ENCODE measurements around the gene KHDRBS1. TPM values are rescaled to one million over a fixed set of nuclear protein-coding genes. Genes with fewer than 3 reads are reported as not detected.
"Not testable (repeated sequence)": the region's sequence is repeated elsewhere in the genome, so short reads cannot be mapped to it uniquely, and the experiment has no call there.

KHDRBS1 gene
- total and polyA plus RNA-seq, 9 of the 15 experiments (the other 6 are each of a cell fraction or from before 2014, with no cell fraction given), result 48.4 to 257 (median 114) TPM

DNA sequence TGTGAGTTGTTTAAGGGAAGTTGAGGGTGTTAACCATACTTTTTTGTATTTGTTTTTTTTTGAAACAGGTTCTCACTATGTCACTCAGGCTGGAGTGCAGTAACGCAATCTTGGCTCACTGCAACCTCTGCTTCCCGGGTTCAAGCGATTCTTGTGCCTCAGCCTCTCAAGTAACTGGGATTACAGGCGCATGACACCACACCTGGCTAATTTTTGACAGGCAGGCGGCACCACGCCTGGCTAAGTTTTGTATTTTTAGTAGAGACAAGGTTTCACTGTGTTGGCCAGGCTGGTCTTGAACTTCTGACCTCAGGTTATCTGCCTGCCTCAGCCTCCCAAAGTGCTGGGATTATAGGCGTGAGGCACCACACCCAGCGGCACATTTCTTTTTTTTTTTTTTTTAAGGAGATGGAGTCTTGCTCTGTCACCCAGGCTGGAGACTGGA, 7.9 kb downstream of the KHDRBS1 start:
- Histone ChIP-seq H3K27ac (ENCODE audit: extremely low read depth, low read depth, low read length) (peak overlapping the region; percentile 79), H4K20me1 (replicated peaks; ENCODE audit: control insufficient read depth, insufficient read depth, low read length) (peaks cover 12% of the 10 kb centered on the region), H3K4me2 (ENCODE audit: insufficient read depth, low read length) (peak overlapping the region; percentile 47; the same call in 1 of the 2 replicates), H3K36me3 (ENCODE audit: control insufficient read depth, insufficient read depth, low read length) (peaks cover 67% of the 10 kb centered on the region), H3K4me1 (replicated peaks in 1 of 2; ENCODE audit: control insufficient read depth in 2 of 2, insufficient read depth in 2 of 2, low read length in 2 of 2) (peaks cover 37 to 64% of the 10 kb centered on the region in 2 experiments), H3K79me2 (ENCODE audit: control insufficient read depth, insufficient read depth, low read length) (peaks cover 98% of the 10 kb centered on the region)
- in situ Hi-C loops (cut with MboI); H3K9me1 ChIP-seq (ENCODE audit: control insufficient read depth, insufficient read depth, low read length); H2AFZ ChIP-seq (ENCODE audit: low read depth, low read length); H3K4me3 ChIP-seq; H3K9me3 ChIP-seq (replicated peaks; ENCODE audit: control insufficient read depth, insufficient read depth, low read depth, low read length); H3K9ac ChIP-seq (ENCODE audit: insufficient read depth in 1 of 2, low read depth in 2 of 2, low read length in 2 of 2); H3K27me3 ChIP-seq (ENCODE audit: control insufficient read depth in 2 of 2, insufficient read depth in 2 of 2, low read length in 2 of 2); BruUV-seq (replicated peaks); CTCF ChIA-PET (ENCODE audit: low intra/inter-chr PET ratio); TF ChIP-seq FOXM1, PBX2 (CRISPR knock-in tag; IDR thresholded peaks at IDR 0.05; ENCODE audit: low read depth): not testable (repeated sequence)
- FAIRE-seq (peak; percentile 42), DNase-seq (ENCODE audit: extremely low read depth in 1 of 4, low spot score in 3 of 4) (peak in 1 of 4 experiments; percentile 80), ATAC-seq (peak; percentile 72)
- intact Hi-C loops (cut with micrococcal nuclease), result loop anchor here (5.0 kb wide), 1 partner anchor 84 kb away; the partner anchor contains the start of gene PTP4A2
- WGBS (ENCODE audit: insufficient coverage, low coverage, missing lambda C conversion rate), result 2% methylated on average over 8 of the region's 8 CpGs
- POLR2A ChIA-PET, result interaction anchor here (1.2 to 2.3 kb wide), 2 partner anchors 13 to 22 kb away, joined by 3 to 7 read pairs; no protein-coding TSS in a partner anchor
- TF ChIP-seq NBN (IDR thresholded peaks at IDR 0.05; ENCODE audit: low read depth) (peak; percentile 64; the same call in 1 of the 2 replicates), TCF3 (CRISPR knock-in tag; IDR thresholded peaks at IDR 0.05) (peak; percentile 77), SP1 (CRISPR knock-in tag; IDR thresholded peaks at IDR 0.05) (0 out of 2 replicates have a peak, but pooled peaks have one; percentile 29), FOXM1 (IDR thresholded peaks at IDR 0.05; ENCODE audit: low read depth) (peak; percentile 66; the same call in 1 of the 2 replicates), CBFA2T2 (conservative IDR thresholded peaks at IDR 0.05) (peak; percentile 88), RNF2 (IDR thresholded peaks at IDR 0.05) (peak; percentile 18; the same call in 1 of the 2 replicates), TRIM25 (IDR thresholded peaks at IDR 0.05; ENCODE audit: borderline replicate concordance) (peak; percentile 51; the same call in 1 of the 2 replicates), PBX2 (tag; conservative IDR thresholded peaks at IDR 0.05; ENCODE audit: low read depth) (0 out of 2 replicates have a peak, but pooled peaks have one; percentile 20), ARID1B (IDR thresholded peaks at IDR 0.05) (peak; percentile 88), MTA2 (IDR thresholded peaks at IDR 0.05; ENCODE audit: low read depth) (peak; percentile 56), ZNF316 (IDR thresholded peaks at IDR 0.05) (peak; percentile 10; the same call in 1 of the 2 replicates), SMARCE1 (IDR thresholded peaks at IDR 0.05) (peak; percentile 83), HDAC1 (IDR thresholded peaks at IDR 0.05) (peak in 1 of 2 experiments; percentile 78; a peak in 2 of 4 replicates)
- TF ChIP-seq, protein P1, sequence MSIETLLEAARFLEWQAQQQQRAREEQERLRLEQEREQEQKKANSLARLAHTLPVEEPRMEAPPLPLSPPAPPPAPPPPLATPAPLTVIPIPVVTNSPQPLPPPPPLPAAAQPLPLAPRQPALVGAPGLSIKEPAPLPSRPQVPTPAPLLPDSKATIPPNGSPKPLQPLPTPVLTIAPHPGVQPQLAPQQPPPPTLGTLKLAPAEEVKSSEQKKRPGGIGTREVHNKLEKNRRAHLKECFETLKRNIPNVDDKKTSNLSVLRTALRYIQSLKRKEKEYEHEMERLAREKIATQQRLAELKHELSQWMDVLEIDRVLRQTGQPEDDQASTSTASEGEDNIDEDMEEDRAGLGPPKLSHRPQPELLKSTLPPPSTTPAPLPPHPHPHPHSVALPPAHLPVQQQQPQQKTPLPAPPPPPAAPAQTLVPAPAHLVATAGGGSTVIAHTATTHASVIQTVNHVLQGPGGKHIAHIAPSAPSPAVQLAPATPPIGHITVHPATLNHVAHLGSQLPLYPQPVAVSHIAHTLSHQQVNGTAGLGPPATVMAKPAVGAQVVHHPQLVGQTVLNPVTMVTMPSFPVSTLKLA (conservative IDR thresholded peaks at IDR 0.05), result peak in 1 of 2 experiments; percentile 66; a peak in 2 of 4 replicates
- TF ChIP-seq, protein P2, sequence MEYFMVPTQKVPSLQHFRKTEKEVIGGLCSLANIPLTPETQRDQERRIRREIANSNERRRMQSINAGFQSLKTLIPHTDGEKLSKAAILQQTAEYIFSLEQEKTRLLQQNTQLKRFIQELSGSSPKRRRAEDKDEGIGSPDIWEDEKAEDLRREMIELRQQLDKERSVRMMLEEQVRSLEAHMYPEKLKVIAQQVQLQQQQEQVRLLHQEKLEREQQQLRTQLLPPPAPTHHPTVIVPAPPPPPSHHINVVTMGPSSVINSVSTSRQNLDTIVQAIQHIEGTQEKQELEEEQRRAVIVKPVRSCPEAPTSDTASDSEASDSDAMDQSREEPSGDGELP (CRISPR knock-in tag; IDR thresholded peaks at IDR 0.05; ENCODE audit: borderline replicate concordance), result peak; percentile 25; the same call in 1 of the 2 replicates

All from K562 (cell line).